Naive thymus-derived CD8-positive, alpha-beta T cell (primary cell): ENCODE measurements around the gene NFRKB. TPM values are rescaled to one million over a fixed set of nuclear protein-coding genes. Genes with fewer than 3 reads are reported as not detected.
"Not testable (repeated sequence)": the region's sequence is repeated elsewhere in the genome, so short reads cannot be mapped to it uniquely, and the experiment has no call there.

Source experiments
- ATAC-seq, 2 donors: fragments of 150-1000 bp; cut with Tn5 transposase in 1 of 2; sonication (Bioruptor Pico), chemical (Tn5 transposase) in 1 of 2; 1 replicate in 1 of 2; 2 replicates in 1 of 2; pipeline ENCODE4 v1.10.0; 2021; ENCODE audit warnings: mild to moderate bottlenecking in 2 of 2, moderate library complexity in 2 of 2
- POLR2A ChIA-PET: fragments of 350-600 bp; sonication (Branson Sonifier 250); formaldehyde crosslinking; loops from one replicate; lab custom pipeline; 2021; ENCODE audit warnings: antibody characterized with exemption; lab: Charles Lee
- DNase-seq, 10 donors: peaks; one replicate each; pipeline versions ENCODE4 v3.0.0 to v3.0.0-alpha.2; 2020 to 2022
- H3K27ac Mint-ChIP-seq, 10 donors: one replicate each; pipeline ENCODE4 v1.8.0; 2020 to 2022; ENCODE audit warnings: mild to moderate bottlenecking in 10 of 10, mixed read lengths in 10 of 10, moderate library complexity in 4 of 10, inconsistent platforms in 1 of 10
- H3K27me3 Mint-ChIP-seq, 5 donors: one replicate each; pipeline ENCODE4 v1.8.0; 2021 to 2022; ENCODE audit warnings: mixed read lengths in 5 of 5
- H3K36me3 Mint-ChIP-seq, 3 donors: one replicate each; pipeline ENCODE4 v1.8.0; 2020 to 2022; ENCODE audit warnings: mixed read lengths in 3 of 3, mild to moderate bottlenecking in 2 of 3, inconsistent platforms in 1 of 3
- H3K4me1 Mint-ChIP-seq, 4 donors: one replicate each; pipeline ENCODE4 v1.8.0; 2021 to 2022; ENCODE audit warnings: mixed read lengths in 4 of 4
- H3K4me3 Mint-ChIP-seq, 10 donors: one replicate each; pipeline ENCODE4 v1.8.0; 2020 to 2022; ENCODE audit warnings: mild to moderate bottlenecking in 10 of 10, mixed read lengths in 10 of 10, moderate library complexity in 6 of 10, inconsistent platforms in 1 of 10
- H3K9me3 Mint-ChIP-seq, 9 donors: one replicate each; pipeline ENCODE4 v1.8.0; 2020 to 2022; ENCODE audit warnings: mixed read lengths in 9 of 9, mild to moderate bottlenecking in 3 of 9, inconsistent platforms in 1 of 9, moderate library complexity in 1 of 9
- polyA plus RNA-seq, 3 donors: library from polyadenylated mRNA; unstranded; fragments of 300-500 nt; fragmentation: Illumina TruSeq; gene quantifications; one replicate each; pipeline ENCODE4 v1.2.3, GENCODE V29; 2021
- total RNA-seq, 8 experiments: library from RNA in 2 of 8; stranded (reverse) in 2 of 8; gene quantifications; one replicate each; pipeline ENCODE4 v1.2.3 and lab custom pipeline; 2021 to 2026

Gene NFRKB
- total and polyA plus RNA-seq, 5 experiments from 2014 or later: 16.9 to 61.4 (median 21.9) TPM

DNA sequence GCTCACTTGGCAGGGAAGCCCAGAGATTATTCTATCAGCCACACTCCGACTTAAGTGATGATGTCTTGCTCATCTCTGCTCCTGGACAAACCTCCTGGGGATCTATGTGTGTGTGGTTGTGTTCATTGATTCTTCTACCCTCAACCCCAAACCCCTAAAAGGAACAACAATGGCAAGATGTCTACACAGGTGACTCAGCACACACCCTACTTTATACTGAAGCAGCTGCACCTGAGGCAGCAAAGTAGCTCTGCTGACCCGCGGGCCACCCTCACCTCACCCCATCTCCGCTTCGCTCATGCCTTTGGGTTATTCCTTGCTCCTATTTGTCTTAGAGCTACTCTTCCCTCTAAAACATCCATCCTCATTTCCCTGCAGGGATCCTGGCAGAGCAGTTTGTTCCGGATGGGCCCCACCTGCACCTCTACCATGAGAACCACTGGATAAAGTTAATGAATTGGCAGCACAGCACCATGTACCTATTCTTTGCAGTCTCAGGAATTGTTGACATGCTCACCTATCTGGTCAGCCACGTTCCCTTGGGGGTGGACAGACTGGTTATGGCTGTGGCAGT lies 41.1 kb downstream of the NFRKB start:
- peak in 1 of 2 donors; percentile 25 for ATAC-seq
- Mint-ChIP-seq H3K36me3 (peaks cover 0 to 3% (median 0%) of the 10 kb centered on the region in 3 donors), H3K4me1 (peaks cover 20 to 43% (median 38%) of the 10 kb centered on the region in 4 donors), H3K27me3 (no peaks in the 10 kb centered on the region), H3K9me3 (no peaks in the 10 kb centered on the region), H3K27ac (peak overlapping the region; percentile 63 to 99 (median 96)), H3K4me3 (peak overlapping the region in 9 of 10 donors; percentile 64 to 82 (median 75))
- POLR2A ChIA-PET: interaction anchor here (0.7 to 3.2 kb wide), 8 partner anchors 8 to 148 kb away, joined by 3 to 29 read pairs (median 6); partner anchors contain the start of genes NFRKB, PRDM10 and TMEM45B
- no peak for DNase-seq

DNA sequence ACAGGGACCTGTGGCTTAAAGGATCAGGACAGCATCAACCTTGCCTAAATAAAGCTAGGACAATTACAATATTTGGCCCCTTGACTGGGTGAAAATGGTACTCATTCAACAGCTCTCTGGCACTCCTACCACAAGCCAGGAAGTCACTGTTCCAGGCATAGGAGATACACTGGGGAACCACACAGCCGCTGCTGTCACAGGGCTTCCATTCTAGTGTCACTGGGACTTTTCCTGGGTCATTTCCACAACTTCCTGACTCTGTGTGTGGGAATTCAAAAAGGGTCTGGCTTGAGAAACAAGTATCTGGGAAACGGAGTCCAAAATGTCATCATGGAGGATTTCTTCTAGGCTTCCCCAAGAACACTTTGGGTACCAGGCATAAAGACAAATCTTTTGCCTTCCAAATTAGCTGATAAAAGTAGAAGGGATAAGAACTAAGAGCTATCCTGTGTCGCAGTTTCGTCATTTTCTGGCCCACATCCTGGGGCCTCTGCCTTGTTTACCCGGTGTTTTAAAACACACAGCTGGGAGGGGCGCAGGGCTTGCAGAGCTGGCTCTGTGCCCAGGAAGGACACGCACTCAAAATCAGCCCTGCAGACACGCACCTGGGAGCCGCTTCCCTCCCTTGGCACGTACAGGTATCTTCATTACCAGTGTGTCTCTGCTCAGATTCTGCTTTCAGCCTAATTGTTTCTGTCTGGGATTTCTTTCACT lies 41.7 kb downstream of the NFRKB start:
- POLR2A ChIA-PET: interaction anchor here (0.7 to 3.2 kb wide), 8 partner anchors 9 to 149 kb away, joined by 3 to 29 read pairs (median 6); partner anchors contain the start of genes NFRKB, PRDM10 and TMEM45B
- no peaks in the 10 kb centered on the region for H3K27me3 Mint-ChIP-seq
- DNase-seq: peak; percentile 37 to 92 (median 82)
- H3K4me3 Mint-ChIP-seq: peak overlapping the region in 9 of 10 donors; percentile 64 to 82 (median 75)
- peaks cover 17 to 37% (median 32%) of the 10 kb centered on the region in 4 donors for H3K4me1 Mint-ChIP-seq
- H3K9me3 Mint-ChIP-seq: no peaks in the 10 kb centered on the region
- peak; percentile 92 to 95 for ATAC-seq
- peak overlapping the region; percentile 63 to 99 (median 96) for H3K27ac Mint-ChIP-seq
- no peaks in the 10 kb centered on the region for H3K36me3 Mint-ChIP-seq

DNA sequence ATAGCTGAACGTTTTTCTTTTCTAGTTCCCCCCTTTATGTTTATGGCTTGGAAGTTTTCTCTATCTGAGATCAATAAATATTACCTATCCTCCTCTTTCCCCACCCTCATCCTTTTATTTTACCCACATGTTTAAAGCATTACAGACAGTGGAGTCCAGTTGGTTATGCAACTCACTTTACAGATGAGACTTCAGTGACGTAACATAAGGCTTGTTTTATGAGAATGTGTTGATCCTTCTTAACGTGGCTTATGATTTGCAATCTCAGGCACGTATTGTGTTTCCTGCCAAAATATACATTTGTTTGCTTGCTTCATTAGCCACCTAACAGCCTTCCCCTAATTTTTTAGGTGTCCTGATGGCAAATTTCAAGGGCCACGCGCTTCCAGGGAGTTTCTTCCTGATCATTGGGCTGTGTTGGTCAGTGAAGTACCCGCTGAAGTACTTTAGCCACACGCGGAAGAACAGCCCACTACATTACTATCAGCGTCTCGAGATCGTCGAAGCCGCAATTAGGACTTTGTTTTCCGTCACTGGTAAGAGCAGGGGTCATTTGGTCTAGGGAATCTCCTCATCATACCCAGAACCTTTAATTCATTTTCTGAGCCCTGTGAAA lies 43.1 kb downstream of the NFRKB start:
- Mint-ChIP-seq H3K4me1 (peaks cover 14 to 33% (median 27%) of the 10 kb centered on the region in 4 donors), H3K36me3 (no peaks in the 10 kb centered on the region), H3K27me3 (no peaks in the 10 kb centered on the region), H3K27ac (peak overlapping the region in 8 of 10 donors; percentile 91 to 99 (median 98)), H3K9me3 (no peaks in the 10 kb centered on the region), H3K4me3 (peak overlapping the region in 3 of 10 donors; percentile 18 to 71 (median 51))
- POLR2A ChIA-PET: interaction anchor here (3.2 kb wide), 1 partner anchor 49 kb away, joined by 29 read pairs; no protein-coding TSS in a partner anchor
- no peak for ATAC-seq
- DNase-seq: no peak

DNA sequence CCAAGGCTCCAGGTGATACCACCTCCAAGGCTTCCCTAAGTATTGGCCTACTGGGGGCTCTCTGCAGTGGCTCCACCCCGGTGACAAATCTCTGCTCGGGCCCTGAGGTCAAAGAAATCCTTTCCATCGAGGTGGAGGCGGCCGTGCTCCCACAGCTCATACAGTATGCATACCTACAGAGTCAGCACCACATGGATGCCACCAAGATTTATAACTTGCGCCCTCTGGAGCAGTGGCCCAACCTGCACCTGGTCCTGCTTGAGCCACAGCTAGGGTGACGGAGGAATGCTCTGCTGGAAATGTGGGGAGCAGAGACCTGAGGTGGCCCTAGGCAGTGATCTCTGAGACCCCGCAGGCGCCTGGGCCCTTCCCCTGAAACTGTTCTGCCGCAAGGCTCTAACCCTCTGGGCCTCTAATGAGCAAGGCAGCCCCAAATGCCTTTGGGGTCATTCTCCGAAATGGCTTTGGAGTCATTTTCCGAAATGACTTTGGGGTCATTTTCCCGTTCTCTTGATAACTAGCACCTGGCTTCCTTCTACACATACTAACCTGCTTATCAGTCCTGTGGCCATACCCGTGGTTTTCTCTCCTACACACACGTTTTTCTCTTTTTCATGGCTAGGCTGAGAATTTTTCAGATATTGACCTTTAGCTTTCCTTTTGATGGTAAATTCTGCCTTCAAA lies 45.8 kb downstream of the NFRKB start:
- peaks cover 20 to 35% (median 30%) of the 10 kb centered on the region in 4 donors for H3K4me1 Mint-ChIP-seq

DNA sequence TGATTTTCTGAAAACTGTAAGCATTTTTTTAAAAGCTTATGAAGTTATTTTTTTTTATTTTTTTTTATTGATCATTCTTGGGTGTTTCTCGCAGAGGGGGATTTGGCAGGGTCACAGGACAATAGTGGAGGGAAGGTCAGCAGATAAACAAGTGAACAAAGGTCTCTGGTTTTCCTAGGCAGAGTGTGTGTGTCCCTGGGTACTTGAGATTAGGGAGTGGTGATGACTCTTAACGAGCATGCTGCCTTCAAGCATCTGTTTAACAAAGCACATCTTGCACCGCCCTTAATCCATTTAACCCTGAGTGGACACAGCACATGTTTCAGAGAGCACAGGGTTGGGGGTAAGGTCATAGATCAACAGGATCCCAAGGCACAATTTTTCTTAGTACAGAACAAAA lies 48.0 kb downstream of the NFRKB start:
- H3K27me3 Mint-ChIP-seq, POLR2A ChIA-PET, H3K36me3 Mint-ChIP-seq, H3K4me3 Mint-ChIP-seq, ATAC-seq, DNase-seq: not testable (repeated sequence)
- peaks cover 2 to 11% (median 6%) of the 10 kb centered on the region in 9 donors for H3K9me3 Mint-ChIP-seq
- peak overlapping the region in 1 of 10 donors; percentile 75 for H3K27ac Mint-ChIP-seq
- peaks cover 12 to 26% (median 14%) of the 10 kb centered on the region in 4 donors for H3K4me1 Mint-ChIP-seq

More for the DNA sequence above, 45.8 kb downstream of the NFRKB start:
- Mint-ChIP-seq H3K36me3 (no peaks in the 10 kb centered on the region), H3K27me3 (no peaks in the 10 kb centered on the region), H3K9me3 (no peaks in the 10 kb centered on the region), H3K27ac (peak overlapping the region in 5 of 10 donors; percentile 16 to 75 (median 37)), H3K4me3 (no peak overlapping the region)
- ATAC-seq: no peak
- POLR2A ChIA-PET: interaction anchor here (0.5 to 0.6 kb wide), 2 partner anchors 18 to 268 kb away, joined by 3 to 5 read pairs; no protein-coding TSS in a partner anchor
- no peak for DNase-seq

DNA sequence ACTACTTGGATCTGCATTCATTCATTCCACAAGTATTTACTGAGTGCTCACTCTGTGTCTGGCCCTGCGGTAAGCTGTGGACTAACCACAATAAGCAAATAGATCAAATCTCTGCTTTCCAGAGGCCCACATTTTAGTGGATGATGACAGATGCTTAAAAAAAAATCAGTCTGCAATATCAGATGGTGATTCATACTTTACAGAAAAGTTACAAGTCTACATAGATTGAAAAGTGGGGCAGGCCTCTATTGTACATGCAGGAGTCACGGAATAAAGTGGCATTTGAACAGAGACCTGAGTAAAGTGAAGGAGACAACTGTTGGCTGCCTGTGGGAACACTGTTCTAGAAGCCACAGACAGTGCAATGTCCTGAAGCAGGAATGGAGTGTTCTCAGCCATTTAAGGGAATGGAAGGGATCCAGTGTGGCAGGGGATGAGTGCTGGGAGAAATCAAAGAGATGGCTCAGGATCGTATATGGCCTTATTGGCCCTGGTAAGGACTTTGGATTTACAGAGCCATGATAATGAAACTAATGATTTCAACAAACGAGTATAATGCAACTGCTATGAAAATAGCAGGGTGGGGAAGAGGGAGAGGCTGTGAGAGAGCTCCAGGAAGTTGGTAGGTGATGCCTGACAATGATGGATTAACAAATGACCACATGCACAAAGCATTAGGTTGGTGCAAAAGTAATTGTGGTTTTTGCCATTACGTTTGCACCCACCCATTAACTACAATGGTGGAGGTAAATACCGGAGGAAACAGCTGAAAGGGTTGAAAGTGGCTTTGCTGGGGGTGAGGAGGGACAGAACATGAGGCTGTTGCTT lies 48.7 kb downstream of the NFRKB start:
- Mint-ChIP-seq H3K27me3 (no peaks in the 10 kb centered on the region), H3K36me3 (peaks cover 0 to 16% (median 9%) of the 10 kb centered on the region in 3 donors), H3K27ac (peak overlapping the region in 5 of 10 donors; percentile 13 to 78 (median 75)), H3K4me1 (peaks cover 17 to 31% (median 19%) of the 10 kb centered on the region in 4 donors), H3K9me3 (peaks cover 5 to 16% (median 11%) of the 10 kb centered on the region in 9 donors), H3K4me3 (peak overlapping the region in 4 of 10 donors; percentile 19 to 43 (median 32))
- DNase-seq: no peak
- POLR2A ChIA-PET: no interaction called here
- no peak for ATAC-seq

Other genes with a start within 250 kb of the NFRKB start
- gene TMEM45B, start 79.7 kb downstream of the NFRKB start, total RNA-seq: 1 to 10 TPM; 4.7 to 6.1 TPM
- 1 to 10 TPM in 2 of 3 donors, under 1 TPM in 1; 0.96 to 1.7 (median 1.1) TPM for gene TMEM45B, start 79.7 kb downstream of the NFRKB start, polyA plus RNA-seq
- gene PRDM10, start 107.3 kb upstream of the NFRKB start, total RNA-seq: 10 to 100 TPM; 13.6 to 16.5 TPM
- 1 to 10 TPM in 2 of 3 donors, under 1 TPM in 1; 0.87 to 3.7 (median 1.9) TPM for gene PRDM10, start 107.3 kb upstream of the NFRKB start, polyA plus RNA-seq
- 10 to 100 TPM; 49.1 to 54.4 TPM for gene APLP2, start 174.3 kb upstream of the NFRKB start, total RNA-seq
- gene APLP2, start 174.3 kb upstream of the NFRKB start, polyA plus RNA-seq: 10 to 100 TPM; 26.2 to 35.1 (median 26.8) TPM